Skeletal muscle satellite cell (primary cell): ENCODE measurements around the gene ARHGEF7.
A peak's percentile ranks its signal among the peaks of the same experiment; 100 is the strongest.

Experiments
- H3K27me3 ChIP-seq: 2 replicates; pipeline ENCODE4 v1.7.0; 2013; ENCODE audit warnings: low read length; ENCODE audit not compliant: control insufficient read depth, insufficient read depth
- H3K36me3 ChIP-seq: 2 replicates; pipeline ENCODE4 v1.7.0; 2013; ENCODE audit warnings: mild to moderate bottlenecking, control low read depth, low read length; ENCODE audit not compliant: insufficient read depth
- H3K4me1 ChIP-seq: 2 replicates; pipeline ENCODE4 v1.7.0; 2013; ENCODE audit warnings: low read length; ENCODE audit not compliant: control insufficient read depth, insufficient read depth
- H3K4me2 ChIP-seq: 2 replicates; pipeline ENCODE4 v1.7.0; 2013; ENCODE audit warnings: mild to moderate bottlenecking, low read length
- H3K4me3 ChIP-seq: 2 replicates; pipeline ENCODE4 v1.7.0; 2013; ENCODE audit warnings: low read length
- H3K9ac ChIP-seq: 2 replicates; pipeline ENCODE4 v1.7.0; 2013; ENCODE audit warnings: mild to moderate bottlenecking, low read depth, low read length, moderate library complexity
- H3K9me3 ChIP-seq: replicated peaks from 2 replicates; pipeline ENCODE4 v1.7.0; 2013; ENCODE audit warnings: mild to moderate bottlenecking, control low read depth, low read length

The ARHGEF7 gene

GRCh38 chr13:111263566-111263965, 148.5 kb downstream of the ARHGEF7 start:
- H3K4me3 ChIP-seq: no peak overlapping the region
- H3K4me1 ChIP-seq: peaks cover 12% of the 10 kb centered on the region
- no peak overlapping the region for H3K4me2 ChIP-seq
- H3K36me3 ChIP-seq: peaks cover 21% of the 10 kb centered on the region
- H3K27me3 ChIP-seq: no peaks in the 10 kb centered on the region
- no peak overlapping the region for H3K9ac ChIP-seq
- H3K9me3 ChIP-seq: no peaks in the 10 kb centered on the region

- H3K36me3 ChIP-seq: peaks cover 25% of the 10 kb centered on the region
Observed at GRCh38 chr13:111265006-111265700, 150.0 kb downstream of the ARHGEF7 start.

GRCh38 chr13:111265701-111266035, 150.6 kb downstream of the ARHGEF7 start:
- Histone ChIP-seq H3K36me3 (peaks cover 25% of the 10 kb centered on the region), H3K27me3 (no peaks in the 10 kb centered on the region), H3K4me1 (peaks cover 24% of the 10 kb centered on the region), H3K9me3 (no peaks in the 10 kb centered on the region), H3K4me3 (no peak overlapping the region), H3K9ac (no peak overlapping the region), H3K4me2 (no peak overlapping the region)

More at GRCh38 chr13:111265006-111265700, 150.0 kb downstream of the ARHGEF7 start:
- Histone ChIP-seq H3K9ac (no peak overlapping the region), H3K9me3 (no peaks in the 10 kb centered on the region), H3K27me3 (no peaks in the 10 kb centered on the region), H3K4me3 (no peak overlapping the region), H3K4me2 (no peak overlapping the region), H3K4me1 (peaks cover 19% of the 10 kb centered on the region)

DNA sequence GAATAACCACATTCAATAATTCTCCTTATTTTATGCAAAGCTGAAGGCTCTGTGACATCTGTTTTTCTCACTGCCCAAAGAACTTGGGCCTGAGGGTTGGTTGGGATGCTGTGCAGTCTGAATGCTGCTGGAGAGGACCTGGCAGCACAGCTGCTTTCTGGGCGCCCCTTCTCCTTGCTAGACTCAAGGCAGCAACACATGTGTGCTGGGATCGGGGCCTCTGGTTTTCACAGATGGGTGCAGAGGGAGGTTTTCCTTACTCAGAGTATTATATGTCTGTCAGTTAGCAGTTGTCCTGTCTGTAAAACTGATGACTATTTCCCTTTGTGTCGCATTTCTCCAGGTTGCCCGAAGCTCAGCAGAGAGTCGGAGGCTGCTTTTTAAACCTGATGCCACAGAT, 152.1 kb downstream of the ARHGEF7 start:
- Histone ChIP-seq H3K36me3 (peaks cover 33% of the 10 kb centered on the region), H3K9ac (no peak overlapping the region)

GRCh38 chr13:111267784-111268183, 152.7 kb downstream of the ARHGEF7 start:
- H3K9ac ChIP-seq: no peak overlapping the region
- H3K4me2 ChIP-seq: no peak overlapping the region

More for the DNA sequence above, 152.1 kb downstream of the ARHGEF7 start:
- no peaks in the 10 kb centered on the region for H3K9me3 ChIP-seq
- peaks cover 31% of the 10 kb centered on the region for H3K4me1 ChIP-seq
- no peak overlapping the region for H3K4me3 ChIP-seq
- H3K4me2 ChIP-seq: no peak overlapping the region
- H3K27me3 ChIP-seq: no peaks in the 10 kb centered on the region

GRCh38 chr13:111269508-111269907, 154.4 kb downstream of the ARHGEF7 start:
- Histone ChIP-seq H3K4me1 (peaks cover 31% of the 10 kb centered on the region), H3K4me3 (no peak overlapping the region), H3K9me3 (no peaks in the 10 kb centered on the region), H3K36me3 (peaks cover 39% of the 10 kb centered on the region), H3K4me2 (no peak overlapping the region), H3K9ac (no peak overlapping the region), H3K27me3 (no peaks in the 10 kb centered on the region)

More at GRCh38 chr13:111267784-111268183, 152.7 kb downstream of the ARHGEF7 start:
- H3K36me3 ChIP-seq: peaks cover 28% of the 10 kb centered on the region
- no peaks in the 10 kb centered on the region for H3K9me3 ChIP-seq
- no peak overlapping the region for H3K4me3 ChIP-seq
- no peaks in the 10 kb centered on the region for H3K27me3 ChIP-seq
- H3K4me1 ChIP-seq: peaks cover 31% of the 10 kb centered on the region

DNA sequence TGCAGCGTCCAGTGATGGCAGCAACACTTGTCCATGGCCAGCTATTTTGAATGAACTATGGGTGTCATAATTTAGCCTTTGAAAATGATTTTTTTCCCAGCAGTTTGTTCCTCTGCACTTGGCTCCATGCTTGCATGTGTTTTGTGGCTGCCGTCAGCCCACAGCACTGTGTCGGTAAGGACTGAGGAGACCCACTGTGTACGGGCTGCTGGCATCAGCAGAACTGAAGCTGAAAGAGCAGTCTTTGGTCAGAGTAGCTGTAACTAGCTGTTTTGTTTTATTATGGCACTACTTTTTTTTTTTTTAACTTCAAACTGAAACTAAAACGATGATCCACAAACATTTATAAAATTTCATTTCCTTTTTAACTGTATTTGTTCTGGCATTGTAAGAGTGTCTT, 155.0 kb downstream of the ARHGEF7 start:
- peak overlapping the region; percentile 58 for H3K4me3 ChIP-seq
- no peaks in the 10 kb centered on the region for H3K27me3 ChIP-seq
- no peaks in the 10 kb centered on the region for H3K9me3 ChIP-seq
- H3K4me2 ChIP-seq: peak overlapping the region; percentile 79
- H3K9ac ChIP-seq: peak overlapping the region; percentile 69
- H3K36me3 ChIP-seq: peaks cover 41% of the 10 kb centered on the region
- H3K4me1 ChIP-seq: peaks cover 31% of the 10 kb centered on the region

- Histone ChIP-seq H3K4me2 (peak overlapping the region; percentile 79), H3K4me3 (peak overlapping the region; percentile 58), H3K4me1 (peaks cover 36% of the 10 kb centered on the region), H3K27me3 (no peaks in the 10 kb centered on the region), H3K9ac (peak overlapping the region; percentile 69), H3K36me3 (peaks cover 46% of the 10 kb centered on the region), H3K9me3 (no peaks in the 10 kb centered on the region)
Observed at GRCh38 chr13:111270765-111271698, 155.9 kb downstream of the ARHGEF7 start.

GRCh38 chr13:111272117-111272516, 157.0 kb downstream of the ARHGEF7 start:
- peaks cover 56% of the 10 kb centered on the region for H3K36me3 ChIP-seq
- no peaks in the 10 kb centered on the region for H3K27me3 ChIP-seq
- no peak overlapping the region for H3K4me3 ChIP-seq
- H3K9me3 ChIP-seq: no peaks in the 10 kb centered on the region
- no peak overlapping the region for H3K9ac ChIP-seq
- H3K4me2 ChIP-seq: no peak overlapping the region
- H3K4me1 ChIP-seq: peaks cover 34% of the 10 kb centered on the region

DNA sequence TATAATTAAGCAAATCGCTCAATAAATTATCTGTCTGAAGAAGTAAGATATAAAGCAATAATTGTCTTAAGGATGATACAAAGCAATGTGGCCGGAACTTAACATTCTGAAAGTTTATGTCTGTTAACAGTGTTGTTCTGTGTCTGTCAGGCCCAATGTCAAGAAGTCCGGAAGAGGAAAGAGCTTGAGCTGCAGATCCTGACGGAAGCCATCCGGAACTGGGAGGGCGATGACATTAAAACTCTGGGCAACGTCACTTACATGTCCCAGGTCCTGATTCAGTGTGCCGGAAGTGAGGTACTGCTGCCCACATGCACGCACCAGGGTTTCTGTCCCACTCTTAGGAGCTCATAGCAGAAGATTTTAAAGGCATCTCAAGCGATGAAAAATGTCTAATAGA, 160.3 kb downstream of the ARHGEF7 start:
- H3K27me3 ChIP-seq: no peaks in the 10 kb centered on the region
- no peaks in the 10 kb centered on the region for H3K9me3 ChIP-seq
- peaks cover 18% of the 10 kb centered on the region for H3K4me1 ChIP-seq
- no peak overlapping the region for H3K4me3 ChIP-seq
- H3K4me2 ChIP-seq: no peak overlapping the region
- H3K9ac ChIP-seq: no peak overlapping the region
- peaks cover 67% of the 10 kb centered on the region for H3K36me3 ChIP-seq

DNA sequence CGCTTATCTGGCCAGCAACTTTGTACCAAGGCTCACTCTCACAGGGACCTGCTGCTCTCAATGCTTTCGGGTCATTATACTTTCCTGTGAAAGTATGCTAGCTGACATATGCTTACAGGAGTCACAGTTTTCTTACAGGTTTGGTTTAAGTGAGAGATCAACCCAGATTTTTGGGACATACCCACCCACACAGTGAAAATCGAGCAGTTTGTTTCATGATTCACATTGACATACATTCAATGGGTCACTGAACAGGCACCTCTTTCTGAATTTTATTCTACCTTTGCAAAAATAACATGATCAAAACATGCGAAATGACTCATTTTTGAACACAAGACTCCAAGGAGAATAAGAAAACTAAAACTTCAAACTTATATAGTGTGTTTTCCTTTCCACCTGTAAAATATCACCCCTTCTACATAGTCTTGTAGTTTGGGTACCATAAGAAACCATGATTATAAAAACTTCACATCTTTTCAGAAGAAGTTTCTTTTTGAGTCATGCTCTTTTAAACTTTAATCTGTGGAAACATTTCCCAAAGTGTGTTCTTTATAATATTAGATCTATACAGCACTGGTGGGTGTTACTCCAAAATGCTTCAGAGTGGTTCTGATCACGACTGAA, 161.0 kb downstream of the ARHGEF7 start:
- Histone ChIP-seq H3K9me3 (no peaks in the 10 kb centered on the region), H3K4me2 (no peak overlapping the region), H3K27me3 (no peaks in the 10 kb centered on the region), H3K9ac (no peak overlapping the region), H3K4me3 (no peak overlapping the region), H3K36me3 (peaks cover 70% of the 10 kb centered on the region), H3K4me1 (peaks cover 18% of the 10 kb centered on the region)
